Smooth muscle cell (in vitro differentiated cells): ENCODE measurements around the gene MUC16. TPM values are rescaled to one million over a fixed set of nuclear protein-coding genes. Genes with fewer than 3 reads are reported as not detected.

Experiments
- DNase-seq: peaks from one replicate; lab custom pipeline; 2025; ENCODE audit not compliant: unreplicated experiment; lab: John Stamatoyannopoulos, UW
- H2AFZ ChIP-seq: fragments of 200-600 bp; sonication (generic); 2 replicates; pipeline ENCODE4 v1.6.0; 2016; ENCODE audit warnings: antibody characterized with exemption, low read depth, mild to moderate bottlenecking
- H3F3A ChIP-seq: fragments of 200-600 bp; sonication (generic); 2 replicates; pipeline ENCODE4 v1.6.0; 2017; ENCODE audit warnings: antibody characterized with exemption, low read depth
- H3K27ac ChIP-seq: fragments of 200-600 bp; sonication (generic); 2 replicates; pipeline ENCODE4 v1.5.1; 2016; ENCODE audit warnings: low read depth, mild to moderate bottlenecking
- H3K27me3 ChIP-seq: fragments of 200-600 bp; sonication (generic); 2 replicates; pipeline ENCODE4 v1.6.1; 2016; ENCODE audit warnings: low read depth, mild to moderate bottlenecking
- H3K36me3 ChIP-seq: fragments of 200-600 bp; sonication (generic); 2 replicates; pipeline ENCODE4 v1.5.1; 2016; ENCODE audit warnings: low read depth
- H3K4me1 ChIP-seq: fragments of 200-600 bp; sonication (generic); 2 replicates; pipeline ENCODE4 v1.5.1; 2016; ENCODE audit warnings: low read depth
- H3K4me2 ChIP-seq: fragments of 200-600 bp; sonication (generic); 2 replicates; pipeline ENCODE4 v1.6.0; 2016; ENCODE audit warnings: mild to moderate bottlenecking
- H3K4me3 ChIP-seq: fragments of 200-600 bp; sonication (generic); 2 replicates; pipeline ENCODE4 v1.5.1; 2016; ENCODE audit warnings: mild to moderate bottlenecking
- H3K79me2 ChIP-seq: fragments of 200-600 bp; sonication (generic); 2 replicates; pipeline ENCODE4 v1.6.0; 2016; ENCODE audit warnings: low read depth, mild to moderate bottlenecking
- H3K9ac ChIP-seq: fragments of 200-600 bp; sonication (generic); 2 replicates; pipeline ENCODE4 v1.6.0; 2016; ENCODE audit warnings: low read depth
- H3K9me3 ChIP-seq: fragments of 200-600 bp; sonication (generic); replicated peaks from 2 replicates; pipeline ENCODE4 v1.5.1; 2016; ENCODE audit warnings: low read depth
- H4K20me1 ChIP-seq: fragments of 200-600 bp; sonication (generic); 2 replicates; pipeline ENCODE4 v1.6.0; 2016; ENCODE audit warnings: low read depth
- WGBS: methylation state at CpG from one replicate; pipeline ENCODE4 v1.1.7; 2016; ENCODE audit warnings: low lambda C conversion rate; 5-methylcytosine and 5-hydroxymethylcytosine counted together
- polyA plus RNA-seq: library from polyadenylated mRNA; unstranded; fragments of >200 nt; fragmentation: Nextera tagmentation; extraction: Ambion mirVana; gene quantifications from 2 replicates; pipeline ENCODE4 v1.2.1, GENCODE V29; 2016
- total RNA-seq: library from RNA; depleted of rRNA; stranded (reverse); fragments of >200 nt; gene quantifications from 2 replicates; pipeline ENCODE4 v1.2.3, GENCODE V29; 2014
- TF ChIP-seq, protein P1 (sequence below): fragments of 200-600 bp; sonication (generic); IDR thresholded peaks from 2 replicates; pipeline ENCODE4 v1.5.1; 2017; ENCODE audit warnings: borderline replicate concordance, mild to moderate bottlenecking, antibody characterized with exemption; ENCODE audit not compliant: insufficient read depth, poor library complexity, severe bottlenecking

Gene MUC16
- total and polyA plus RNA-seq, 2 experiments from 2014 or later = 0.04 TPM; not detected in 1

DNA sequence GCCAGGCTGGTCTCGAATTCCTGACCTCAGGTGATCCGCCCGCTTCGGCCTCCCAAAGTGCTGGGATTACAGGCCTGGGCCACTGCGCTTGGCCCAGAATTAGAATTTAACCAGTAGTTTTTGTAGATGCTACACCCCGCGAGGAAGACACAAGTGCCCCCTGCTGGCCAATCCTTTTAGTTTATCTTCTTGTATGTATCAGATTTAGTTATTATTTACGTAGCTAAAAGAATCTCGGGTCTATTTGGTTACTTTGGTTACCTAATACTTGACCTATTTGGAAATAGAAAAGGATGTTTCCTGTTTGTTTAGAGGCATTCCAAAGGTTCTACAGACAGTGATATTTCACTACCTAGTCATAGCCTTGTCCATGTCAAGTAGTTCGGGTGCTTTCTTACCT is 22.0 kb downstream of the MUC16 start:
- Histone ChIP-seq H3K4me2 (no peak overlapping the region), H3F3A (no peaks in the 10 kb centered on the region), H3K27me3 (no peaks in the 10 kb centered on the region), H3K79me2 (no peaks in the 10 kb centered on the region), H3K36me3 (no peaks in the 10 kb centered on the region), H3K27ac (no peak overlapping the region), H3K9me3 (peaks cover 3% of the 10 kb centered on the region), H3K9ac (no peak overlapping the region), H4K20me1 (no peaks in the 10 kb centered on the region), H3K4me1 (no peaks in the 10 kb centered on the region), H2AFZ (no peak overlapping the region), H3K4me3 (no peak overlapping the region)
- 75% methylated on average over 10 of the region's 10 CpGs for WGBS
- TF ChIP-seq, protein P1, sequence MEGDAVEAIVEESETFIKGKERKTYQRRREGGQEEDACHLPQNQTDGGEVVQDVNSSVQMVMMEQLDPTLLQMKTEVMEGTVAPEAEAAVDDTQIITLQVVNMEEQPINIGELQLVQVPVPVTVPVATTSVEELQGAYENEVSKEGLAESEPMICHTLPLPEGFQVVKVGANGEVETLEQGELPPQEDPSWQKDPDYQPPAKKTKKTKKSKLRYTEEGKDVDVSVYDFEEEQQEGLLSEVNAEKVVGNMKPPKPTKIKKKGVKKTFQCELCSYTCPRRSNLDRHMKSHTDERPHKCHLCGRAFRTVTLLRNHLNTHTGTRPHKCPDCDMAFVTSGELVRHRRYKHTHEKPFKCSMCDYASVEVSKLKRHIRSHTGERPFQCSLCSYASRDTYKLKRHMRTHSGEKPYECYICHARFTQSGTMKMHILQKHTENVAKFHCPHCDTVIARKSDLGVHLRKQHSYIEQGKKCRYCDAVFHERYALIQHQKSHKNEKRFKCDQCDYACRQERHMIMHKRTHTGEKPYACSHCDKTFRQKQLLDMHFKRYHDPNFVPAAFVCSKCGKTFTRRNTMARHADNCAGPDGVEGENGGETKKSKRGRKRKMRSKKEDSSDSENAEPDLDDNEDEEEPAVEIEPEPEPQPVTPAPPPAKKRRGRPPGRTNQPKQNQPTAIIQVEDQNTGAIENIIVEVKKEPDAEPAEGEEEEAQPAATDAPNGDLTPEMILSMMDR = no peak
- DNase-seq = no peak

- no peak overlapping the region for H2AFZ ChIP-seq
- no peak overlapping the region for H3K4me2 ChIP-seq
- 51% methylated on average over 3 of the region's 3 CpGs for WGBS
- no peak overlapping the region for H3K27ac ChIP-seq
- no peaks in the 10 kb centered on the region for H3F3A ChIP-seq
- no peak for DNase-seq
- no peaks in the 10 kb centered on the region for H3K27me3 ChIP-seq
- no peaks in the 10 kb centered on the region for H3K4me1 ChIP-seq
- H3K79me2 ChIP-seq = no peaks in the 10 kb centered on the region
- TF ChIP-seq, protein P1 = no peak
- no peaks in the 10 kb centered on the region for H3K36me3 ChIP-seq
- H4K20me1 ChIP-seq = no peaks in the 10 kb centered on the region
- no peak overlapping the region for H3K4me3 ChIP-seq
- peaks cover 3% of the 10 kb centered on the region for H3K9me3 ChIP-seq
- no peak overlapping the region for H3K9ac ChIP-seq
These were observed 23.9 kb downstream of the MUC16 start for GRCh38 chr19:8986296-8986695.

DNA sequence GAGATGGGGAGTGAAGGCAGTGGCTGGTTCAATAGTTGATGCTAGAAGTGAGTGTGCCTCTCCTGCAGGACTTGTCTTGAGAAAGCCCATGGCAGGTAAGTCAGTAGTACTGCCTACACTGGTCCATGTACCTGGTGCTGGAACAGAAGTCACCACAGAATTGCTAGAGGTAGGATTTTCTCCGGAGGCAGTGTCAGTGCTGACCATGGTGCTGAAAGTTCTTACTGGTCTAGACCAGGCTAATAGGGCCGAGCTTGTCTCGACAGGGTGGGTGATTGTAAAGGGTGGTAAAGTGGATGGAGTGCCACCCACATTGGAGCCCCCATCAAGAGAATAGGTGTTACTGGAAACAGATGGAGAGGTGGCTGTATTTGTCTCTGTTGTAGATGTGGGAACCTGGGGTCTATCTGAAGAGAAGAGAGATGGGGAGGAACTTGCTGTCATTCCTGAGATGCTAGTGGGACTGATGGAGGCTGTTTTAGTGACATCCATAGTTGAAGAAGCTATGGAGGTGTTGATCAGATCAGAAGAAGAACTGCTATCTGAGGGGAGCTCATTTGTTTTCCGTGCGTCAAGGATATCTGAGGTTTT is 36.6 kb downstream of the MUC16 start:
- no peaks in the 10 kb centered on the region for H3F3A ChIP-seq
- H3K27ac ChIP-seq = no peak overlapping the region
- TF ChIP-seq, protein P1 = no peak
- H4K20me1 ChIP-seq = no peaks in the 10 kb centered on the region
- H3K4me2 ChIP-seq = no peak overlapping the region
- no peaks in the 10 kb centered on the region for H3K9me3 ChIP-seq
- H2AFZ ChIP-seq = no peak overlapping the region
- H3K4me1 ChIP-seq = no peaks in the 10 kb centered on the region
- H3K4me3 ChIP-seq = no peak overlapping the region
- H3K27me3 ChIP-seq = no peaks in the 10 kb centered on the region
- 76% methylated on average over 5 of the region's 5 CpGs for WGBS
- H3K79me2 ChIP-seq = no peaks in the 10 kb centered on the region
- no peak overlapping the region for H3K9ac ChIP-seq
- no peak for DNase-seq
- H3K36me3 ChIP-seq = no peaks in the 10 kb centered on the region

DNA sequence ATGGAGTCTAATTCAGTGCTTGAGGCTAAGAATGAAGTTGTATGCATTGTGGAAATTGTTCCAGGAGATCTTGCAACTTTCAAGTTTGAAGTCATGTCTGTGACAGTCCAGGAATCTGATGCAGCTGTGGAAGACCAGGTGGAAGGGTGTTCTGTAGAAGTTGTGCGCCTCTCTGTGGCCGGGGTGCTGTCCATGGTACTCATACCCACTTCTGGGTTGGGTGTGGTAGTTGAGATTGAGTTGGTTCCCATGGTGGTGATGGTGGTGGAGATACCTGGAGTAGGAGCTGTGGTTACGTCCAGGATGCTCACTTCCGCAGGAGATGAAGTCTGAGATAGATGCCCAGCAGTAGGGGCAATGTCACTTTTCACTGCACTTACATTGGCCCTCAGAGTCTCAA is 44.3 kb downstream of the MUC16 start:
- TF ChIP-seq, protein P1 = no peak
- Histone ChIP-seq H3K79me2 (no peaks in the 10 kb centered on the region), H3K27me3 (no peaks in the 10 kb centered on the region), H3K36me3 (no peaks in the 10 kb centered on the region), H2AFZ (no peak overlapping the region), H3K27ac (no peak overlapping the region), H3K4me2 (no peak overlapping the region), H3K9me3 (peaks cover 4% of the 10 kb centered on the region), H4K20me1 (no peaks in the 10 kb centered on the region), H3F3A (no peaks in the 10 kb centered on the region), H3K4me1 (no peaks in the 10 kb centered on the region), H3K4me3 (no peak overlapping the region), H3K9ac (no peak overlapping the region)
- no peak for DNase-seq
- WGBS = 78% methylated on average over 4 of the region's 4 CpGs
